OCI-LY7 (cell line): Measurements from ENCODE around the gene GRIN3A. TPM values are rescaled to one million over a fixed set of nuclear protein-coding genes. Genes with fewer than 3 reads are reported as not detected.

ENCODE experiments used
- BruUV-seq: library from RNA; stranded (reverse); fragments of 400-500 nt; replicated peaks from 2 replicates; lab custom pipeline; 2021; lab: Mats Ljungman, UMichigan
- CTCF ChIA-PET: fragments of 300-600 bp; sonication (Branson Sonifier 250); formaldehyde crosslinking; loops from one replicate; lab custom pipeline; 2022; ENCODE audit warnings: antibody characterized with exemption; ENCODE audit not compliant: unreplicated experiment; lab: Charles Lee
- POLR2A ChIA-PET: fragments of 300-600 bp; sonication (Branson Sonifier 250); formaldehyde crosslinking; loops from one replicate; lab custom pipeline; 2022; ENCODE audit warnings: antibody characterized with exemption; lab: Charles Lee
- DNase-seq: peaks from one replicate; pipeline ENCODE4 v3.0.0-alpha.2; 2015; ENCODE audit warnings: low spot score
- H2AFZ ChIP-seq: fragments of 200-600 bp; sonication (generic), shearing (Covaris generic); 2 replicates; pipeline ENCODE4 v1.6.1; 2014; ENCODE audit warnings: mild to moderate bottlenecking, antibody characterized with exemption, low read length, moderate library complexity
- H3K27ac ChIP-seq: fragments of 200-600 bp; sonication (generic); 2 replicates; pipeline ENCODE4 v1.5.1; 2014; ENCODE audit warnings: mixed run types, low read depth, mild to moderate bottlenecking, moderate library complexity, low read length, inconsistent platforms; ENCODE audit not compliant: poor library complexity, severe bottlenecking
- H3K36me3 ChIP-seq: fragments of 200-600 bp; sonication (generic); 2 replicates; pipeline ENCODE4 v1.6.1; 2014; ENCODE audit warnings: mild to moderate bottlenecking, antibody characterized with exemption, low read length, moderate library complexity, mixed read lengths; ENCODE audit not compliant: insufficient read depth
- H3K4me1 ChIP-seq: fragments of 200-600 bp; sonication (generic); 2 replicates; pipeline ENCODE4 v1.5.1; 2014; ENCODE audit warnings: mild to moderate bottlenecking, low read length; ENCODE audit not compliant: insufficient read depth, poor library complexity, severe bottlenecking
- H3K4me2 ChIP-seq: fragments of 200-600 bp; sonication (generic); 2 replicates; pipeline ENCODE4 v1.6.1; 2014; ENCODE audit warnings: mild to moderate bottlenecking, low read length
- H3K4me3 ChIP-seq: fragments of 200-600 bp; sonication (generic); 2 replicates; pipeline ENCODE4 v1.5.1; 2014; ENCODE audit warnings: mild to moderate bottlenecking, low read depth, low read length; ENCODE audit not compliant: poor library complexity, severe bottlenecking
- H3K79me2 ChIP-seq: fragments of 200-600 bp; sonication (generic); 2 replicates; pipeline ENCODE4 v1.6.1; 2016; ENCODE audit warnings: low read depth, mild to moderate bottlenecking, low read length, moderate library complexity, mixed read lengths; ENCODE audit not compliant: insufficient read depth
- H3K9me2 ChIP-seq: fragments of 200-600 bp; sonication (generic); 2 replicates; pipeline ENCODE4 v1.6.1; 2016; ENCODE audit warnings: mild to moderate bottlenecking, low read length, mixed read lengths; ENCODE audit not compliant: insufficient read depth
- H3K9me3 ChIP-seq: fragments of 200-600 bp; sonication (generic); 2 replicates; pipeline ENCODE4 v1.6.1; 2014; ENCODE audit warnings: mild to moderate bottlenecking, mixed run types, low read length, mixed read lengths
- H4K20me1 ChIP-seq: fragments of 200-600 bp; sonication (generic); 2 replicates; pipeline ENCODE4 v1.6.1; 2014; ENCODE audit warnings: mild to moderate bottlenecking, antibody characterized with exemption, low read length, moderate library complexity, mixed read lengths; ENCODE audit not compliant: insufficient read depth
- CTCF ChIP-seq: fragments of 200-600 bp; sonication (generic); conservative IDR thresholded peaks from 2 replicates; pipeline ENCODE4 v1.5.1; 2014; ENCODE audit warnings: mild to moderate bottlenecking, antibody characterized with exemption, low read length, moderate library complexity, mixed read lengths
- EZH2phosphoT487 ChIP-seq: fragments of 200-600 bp; sonication (generic); IDR thresholded peaks from 2 replicates; pipeline ENCODE4 v1.6.1; 2018; ENCODE audit warnings: low read depth, borderline replicate concordance, mild to moderate bottlenecking, mixed run types, antibody characterized with exemption, low read length, moderate library complexity, mixed read lengths
- intact Hi-C: fragments of 100-400 bp; cut with micrococcal nuclease; formaldehyde crosslinking; loops from one replicate; pipeline ENCODE4 v1.10.0; 2022; ENCODE audit not compliant: unreplicated experiment
- total RNA-seq, 2 experiments: library from RNA; depleted of rRNA in 1 of 2; stranded (reverse); fragments of >200 nt in 1 of 2; shearing (Covaris generic) in 1 of 2; gene quantifications; 2 replicates each; pipeline ENCODE4 v1.2.3, GENCODE V29; 2014 to 2022

Gene GRIN3A
- total RNA-seq, 2 experiments from 2014 or later: not detected

- no TSS peak for BruUV-seq
Observed at GRCh38 chr9:101652601-101653175, 85.8 kb downstream of the GRIN3A start.

GRCh38 chr9:101650142-101650541 lies 88.3 kb downstream of the GRIN3A start:
- no peaks in the 10 kb centered on the region for H3K36me3 ChIP-seq
- H3K9me2 ChIP-seq: no peaks in the 10 kb centered on the region
- ChIA-PET CTCF (no interaction called here), POLR2A (no interaction called here)
- H3K4me2 ChIP-seq: no peak overlapping the region
- intact Hi-C loops: no loop called here
- H3K4me3 ChIP-seq: no peak overlapping the region
- no peak overlapping the region for H2AFZ ChIP-seq
- no peaks in the 10 kb centered on the region for H3K79me2 ChIP-seq
- H3K27ac ChIP-seq: no peak overlapping the region
- H3K4me1 ChIP-seq: no peaks in the 10 kb centered on the region
- no peak for TF ChIP-seq CTCF
- TF ChIP-seq EZH2phosphoT487: no peak
- BruUV-seq: no TSS peak
- no peak for DNase-seq
- no peaks in the 10 kb centered on the region for H4K20me1 ChIP-seq
- H3K9me3 ChIP-seq: no peaks in the 10 kb centered on the region

More at GRCh38 chr9:101652601-101653175, 85.8 kb downstream of the GRIN3A start:
- no peaks in the 10 kb centered on the region for H3K79me2 ChIP-seq
- H3K4me1 ChIP-seq: no peaks in the 10 kb centered on the region
- no peak overlapping the region for H3K4me2 ChIP-seq
- CTCF ChIA-PET: no interaction called here
- H2AFZ ChIP-seq: no peak overlapping the region
- H3K27ac ChIP-seq: no peak overlapping the region
- no peaks in the 10 kb centered on the region for H4K20me1 ChIP-seq
- intact Hi-C loops: no loop called here
- TF ChIP-seq EZH2phosphoT487 (no peak), CTCF (no peak)
- POLR2A ChIA-PET: interaction anchor here (0.7 to 1.0 kb wide), 2 partner anchors 21 to 36 kb away, joined by 3 read pairs; no protein-coding TSS in a partner anchor
- H3K4me3 ChIP-seq: no peak overlapping the region
- DNase-seq: no peak
- H3K36me3 ChIP-seq: no peaks in the 10 kb centered on the region
- H3K9me2 ChIP-seq: no peaks in the 10 kb centered on the region
- no peaks in the 10 kb centered on the region for H3K9me3 ChIP-seq

GRCh38 chr9:101648493-101648892 lies 90.0 kb downstream of the GRIN3A start:
- H3K27ac ChIP-seq: no peak overlapping the region
- TF ChIP-seq EZH2phosphoT487: no peak
- TF ChIP-seq CTCF: no peak
- no peak overlapping the region for H3K4me3 ChIP-seq
- no TSS peak for BruUV-seq
- H3K4me2 ChIP-seq: no peak overlapping the region
- POLR2A ChIA-PET: interaction anchor here (0.5 kb wide), 1 partner anchor 254 kb away, joined by 5 read pairs; no protein-coding TSS in a partner anchor
- H2AFZ ChIP-seq: no peak overlapping the region
- no peaks in the 10 kb centered on the region for H3K36me3 ChIP-seq
- H3K9me3 ChIP-seq: no peaks in the 10 kb centered on the region
- no peak for DNase-seq
- H3K4me1 ChIP-seq: no peaks in the 10 kb centered on the region
- H4K20me1 ChIP-seq: no peaks in the 10 kb centered on the region
- H3K9me2 ChIP-seq: no peaks in the 10 kb centered on the region
- CTCF ChIA-PET: no interaction called here
- H3K79me2 ChIP-seq: no peaks in the 10 kb centered on the region
- intact Hi-C loops: no loop called here
